ENCODE measurements around the gene TTC33.
"Not testable (repeated sequence)": the region's sequence is repeated elsewhere in the genome, so short reads cannot be mapped to it uniquely, and the experiment has no call there.

TTC33 gene

GRCh38 chr5:40571729-40572128 is 184.0 kb downstream of the TTC33 start:
- no peak for DNase-seq (ENCODE audit: low spot score)

GRCh38 chr5:40570408-40571129 is 185.2 kb downstream of the TTC33 start:
- DNase-seq (ENCODE audit: low spot score): no peak

GRCh38 chr5:40569546-40570270 is 186.1 kb downstream of the TTC33 start:
- DNase-seq (ENCODE audit: low spot score): no peak

- no peak for DNase-seq (ENCODE audit: low spot score)
These were observed 187.2 kb downstream of the TTC33 start for GRCh38 chr5:40568548-40568947.

GRCh38 chr5:40563173-40563572 is 192.6 kb downstream of the TTC33 start:
- not testable (repeated sequence) for DNase-seq (ENCODE audit: low spot score)

- DNase-seq (ENCODE audit: low spot score): no peak
These were observed 195.2 kb downstream of the TTC33 start for GRCh38 chr5:40560474-40561110.

- DNase-seq (ENCODE audit: low spot score): no peak
These were observed 196.5 kb downstream of the TTC33 start for GRCh38 chr5:40559306-40559705.

- DNase-seq (ENCODE audit: low spot score): no peak
These were observed 198.3 kb downstream of the TTC33 start for GRCh38 chr5:40557501-40557900.

GRCh38 chr5:40556811-40557210 is 198.9 kb downstream of the TTC33 start:
- DNase-seq (ENCODE audit: low spot score): no peak

- no peak for DNase-seq (ENCODE audit: low spot score)
These were observed 199.9 kb downstream of the TTC33 start for GRCh38 chr5:40555886-40556285.

- DNase-seq (ENCODE audit: low spot score): no peak
These were observed 200.9 kb downstream of the TTC33 start for GRCh38 chr5:40554813-40555212.

- no peak for DNase-seq (ENCODE audit: low spot score)
These were observed 201.7 kb downstream of the TTC33 start for GRCh38 chr5:40554054-40554453.

GRCh38 chr5:40552981-40553380 is 202.8 kb downstream of the TTC33 start:
- DNase-seq (ENCODE audit: low spot score): no peak

GRCh38 chr5:40551496-40552491 is 204.0 kb downstream of the TTC33 start:
- no peak for DNase-seq (ENCODE audit: low spot score)

GRCh38 chr5:40550481-40550880 is 205.3 kb downstream of the TTC33 start:
- no peak for DNase-seq (ENCODE audit: low spot score)

GRCh38 chr5:40549616-40550015 is 206.1 kb downstream of the TTC33 start:
- no peak for DNase-seq (ENCODE audit: low spot score)

GRCh38 chr5:40547994-40548575 is 207.7 kb downstream of the TTC33 start:
- no peak for DNase-seq (ENCODE audit: low spot score)

GRCh38 chr5:40547557-40547956 is 208.2 kb downstream of the TTC33 start:
- no peak for DNase-seq (ENCODE audit: low spot score)

GRCh38 chr5:40540301-40540700 is 215.5 kb downstream of the TTC33 start:
- no peak for DNase-seq (ENCODE audit: low spot score)

- DNase-seq (ENCODE audit: low spot score): no peak
These were observed 231.1 kb downstream of the TTC33 start for GRCh38 chr5:40524677-40525076.

- no peak for DNase-seq (ENCODE audit: low spot score)
These were observed 233.8 kb downstream of the TTC33 start for GRCh38 chr5:40521925-40522324.
